ENCODE data around the gene C4orf50.

The C4orf50 gene

DNA sequence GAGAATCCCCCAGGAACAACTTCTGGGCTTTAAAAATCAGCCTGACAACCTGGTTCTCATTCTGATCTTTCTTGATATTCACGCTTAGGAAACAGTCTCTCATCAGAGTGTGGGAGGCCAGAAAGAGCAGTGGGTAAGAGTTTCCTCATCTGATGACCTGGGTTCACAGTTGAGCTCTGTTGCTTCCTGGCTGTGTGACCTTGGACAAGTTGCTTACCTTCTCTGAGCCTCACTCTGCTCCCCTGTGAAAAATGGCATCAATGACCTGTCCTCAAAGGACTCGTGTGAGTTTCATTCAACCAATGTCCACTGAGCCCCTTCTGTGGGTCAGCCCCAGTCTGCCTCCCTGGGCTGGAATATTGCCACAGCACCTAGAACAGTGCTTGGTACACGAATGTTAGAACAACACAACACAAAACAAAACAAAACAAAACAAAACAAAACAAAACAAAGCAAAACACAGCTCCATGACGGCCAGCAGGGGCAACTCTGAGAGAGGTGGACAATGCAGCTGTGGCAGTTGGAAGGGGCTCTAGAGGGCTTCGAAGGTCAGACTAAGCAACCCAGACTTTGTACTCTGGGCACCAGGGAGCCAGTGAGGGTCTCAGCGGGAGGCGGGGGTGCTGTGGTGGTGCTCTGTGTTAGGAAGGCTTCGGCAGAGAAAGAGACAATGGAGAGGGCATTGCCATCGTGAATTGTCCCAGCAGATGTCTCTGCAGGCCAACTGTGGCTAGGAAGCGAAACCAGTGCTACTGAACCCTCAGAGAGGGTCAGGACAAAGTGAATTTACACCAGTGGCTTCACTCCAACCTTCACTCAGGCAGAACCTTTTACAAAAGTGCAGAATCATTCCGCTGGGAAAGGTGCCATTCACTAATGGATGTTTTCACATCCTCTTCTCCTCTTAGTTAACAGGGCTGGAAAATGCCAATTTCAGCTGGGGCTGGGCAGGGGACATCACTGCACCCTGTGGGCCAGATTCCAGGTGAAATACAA, 14.3 kb upstream of the C4orf50 start:
- Mint-ChIP-seq H3K36me3 (ENCODE audit: low read depth) (no peaks in the 10 kb centered on the region), H3K27me3 (ENCODE audit: low read depth, poor library complexity) (peaks cover 43% of the 10 kb centered on the region)

DNA sequence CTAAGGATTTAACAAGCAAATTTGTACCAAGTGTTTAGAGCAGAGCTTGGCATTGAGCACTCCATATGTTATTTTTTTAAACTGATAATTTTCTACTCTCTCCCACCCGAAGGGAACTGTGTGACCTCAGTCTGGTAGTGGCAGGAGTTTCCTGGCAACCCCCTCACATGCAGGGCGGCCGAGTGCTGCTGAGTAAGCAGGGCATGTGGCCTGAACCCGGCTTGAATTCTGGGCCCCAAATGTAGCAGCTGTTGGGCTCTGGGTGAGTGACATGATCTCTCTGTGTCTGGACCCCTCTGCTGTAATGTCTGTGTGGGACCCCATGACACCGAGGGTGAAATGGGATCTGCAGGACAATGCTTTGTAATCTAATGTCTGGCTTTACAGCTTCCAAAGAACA, 13.6 kb upstream of the C4orf50 start:
- no peak for DNase-seq
- Mint-ChIP-seq H3K4me3 (no peak overlapping the region), H3K27ac (no peak overlapping the region), H3K4me1 (peaks cover 10% of the 10 kb centered on the region), H3K9me3 (no peaks in the 10 kb centered on the region), H3K36me3 (ENCODE audit: low read depth) (no peaks in the 10 kb centered on the region), H3K27me3 (ENCODE audit: low read depth, poor library complexity) (peaks cover 46% of the 10 kb centered on the region)
- TF ChIP-seq, protein P1, sequence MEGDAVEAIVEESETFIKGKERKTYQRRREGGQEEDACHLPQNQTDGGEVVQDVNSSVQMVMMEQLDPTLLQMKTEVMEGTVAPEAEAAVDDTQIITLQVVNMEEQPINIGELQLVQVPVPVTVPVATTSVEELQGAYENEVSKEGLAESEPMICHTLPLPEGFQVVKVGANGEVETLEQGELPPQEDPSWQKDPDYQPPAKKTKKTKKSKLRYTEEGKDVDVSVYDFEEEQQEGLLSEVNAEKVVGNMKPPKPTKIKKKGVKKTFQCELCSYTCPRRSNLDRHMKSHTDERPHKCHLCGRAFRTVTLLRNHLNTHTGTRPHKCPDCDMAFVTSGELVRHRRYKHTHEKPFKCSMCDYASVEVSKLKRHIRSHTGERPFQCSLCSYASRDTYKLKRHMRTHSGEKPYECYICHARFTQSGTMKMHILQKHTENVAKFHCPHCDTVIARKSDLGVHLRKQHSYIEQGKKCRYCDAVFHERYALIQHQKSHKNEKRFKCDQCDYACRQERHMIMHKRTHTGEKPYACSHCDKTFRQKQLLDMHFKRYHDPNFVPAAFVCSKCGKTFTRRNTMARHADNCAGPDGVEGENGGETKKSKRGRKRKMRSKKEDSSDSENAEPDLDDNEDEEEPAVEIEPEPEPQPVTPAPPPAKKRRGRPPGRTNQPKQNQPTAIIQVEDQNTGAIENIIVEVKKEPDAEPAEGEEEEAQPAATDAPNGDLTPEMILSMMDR (IDR thresholded peaks at IDR 0.05): no peak

More for the DNA sequence above, 14.3 kb upstream of the C4orf50 start:
- no peak for DNase-seq
- Mint-ChIP-seq H3K27ac (peak overlapping the region; percentile 66), H3K4me1 (peaks cover 10% of the 10 kb centered on the region), H3K4me3 (no peak overlapping the region), H3K9me3 (no peaks in the 10 kb centered on the region)
- TF ChIP-seq, protein P1 (IDR thresholded peaks at IDR 0.05): no peak

DNA sequence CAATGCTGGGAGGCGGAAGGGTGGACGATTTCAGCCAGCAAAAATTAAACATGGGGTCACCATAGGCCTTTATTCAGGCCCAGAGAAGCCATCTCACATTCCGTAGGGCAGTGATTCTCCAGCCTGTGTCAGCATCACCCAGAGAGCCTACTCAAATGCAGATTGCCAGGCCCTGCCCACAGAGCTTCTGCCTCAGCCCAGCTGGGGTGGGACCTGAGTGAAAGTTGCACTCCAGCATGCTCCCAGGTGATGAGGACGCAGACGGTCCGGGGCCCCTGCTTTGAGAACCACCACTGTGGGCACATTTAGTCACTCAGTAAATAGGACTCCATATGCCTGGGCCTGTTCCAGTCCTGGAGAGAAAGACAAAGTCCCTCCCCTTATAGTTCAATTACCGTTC, 12.4 kb upstream of the C4orf50 start:
- Mint-ChIP-seq H3K4me3 (no peak overlapping the region), H3K27ac (no peak overlapping the region), H3K9me3 (no peaks in the 10 kb centered on the region), H3K36me3 (ENCODE audit: low read depth) (no peaks in the 10 kb centered on the region), H3K4me1 (peaks cover 10% of the 10 kb centered on the region), H3K27me3 (ENCODE audit: low read depth, poor library complexity) (peaks cover 48% of the 10 kb centered on the region)
- TF ChIP-seq, protein P1 (IDR thresholded peaks at IDR 0.05): no peak
- no peak for DNase-seq

DNA sequence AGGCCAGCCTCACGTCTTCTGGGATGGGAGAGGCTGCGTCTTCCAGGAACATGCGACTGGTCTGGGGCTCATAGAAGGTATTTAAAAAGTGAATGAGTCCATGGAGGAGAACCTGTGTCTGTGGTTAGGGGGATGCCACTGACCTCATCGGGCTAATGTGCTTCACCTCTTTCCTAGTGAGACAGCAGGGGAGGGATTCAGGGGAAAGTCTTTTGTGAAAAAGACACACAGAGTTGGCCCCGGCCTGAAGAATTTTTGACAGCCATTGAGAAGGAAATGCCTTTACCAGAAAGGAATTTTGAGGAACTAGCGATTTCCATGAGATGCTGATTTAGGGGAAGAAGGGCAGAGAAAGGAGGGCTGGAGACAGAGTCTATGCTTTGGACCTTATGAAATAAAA, 11.0 kb upstream of the C4orf50 start:
- Mint-ChIP-seq H3K4me1 (peaks cover 11% of the 10 kb centered on the region), H3K27me3 (ENCODE audit: low read depth, poor library complexity) (peaks cover 44% of the 10 kb centered on the region), H3K9me3 (no peaks in the 10 kb centered on the region), H3K27ac (no peak overlapping the region), H3K36me3 (ENCODE audit: low read depth) (no peaks in the 10 kb centered on the region), H3K4me3 (no peak overlapping the region)
- DNase-seq: no peak
- TF ChIP-seq, protein P1 (IDR thresholded peaks at IDR 0.05): no peak

DNA sequence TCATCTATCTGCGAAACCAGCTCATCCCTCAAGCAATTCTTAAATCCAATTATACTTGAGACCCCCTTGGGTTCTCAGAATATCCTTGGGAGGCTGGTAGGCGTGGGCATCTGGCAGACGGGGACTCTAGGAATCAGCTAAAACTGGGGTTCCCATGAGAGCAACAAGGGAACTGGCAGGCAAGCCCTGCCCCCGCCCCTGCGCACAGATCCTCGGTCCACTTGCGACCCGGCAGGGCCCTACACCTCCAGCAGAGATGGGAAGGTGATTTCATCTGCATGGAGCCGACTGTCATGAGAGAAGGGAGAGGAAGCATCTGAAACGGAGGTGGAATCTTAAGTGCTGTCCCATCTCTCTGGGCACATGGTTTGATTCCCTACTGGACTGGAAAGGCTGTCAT, 9.9 kb upstream of the C4orf50 start:
- H3K27ac Mint-ChIP-seq: no peak overlapping the region

More for the DNA sequence above, 9.9 kb upstream of the C4orf50 start:
- H3K4me3 Mint-ChIP-seq: no peak overlapping the region
- no peaks in the 10 kb centered on the region for H3K9me3 Mint-ChIP-seq
- H3K27me3 Mint-ChIP-seq (ENCODE audit: low read depth, poor library complexity): peaks cover 43% of the 10 kb centered on the region
- peaks cover 16% of the 10 kb centered on the region for H3K4me1 Mint-ChIP-seq
- TF ChIP-seq, protein P1 (IDR thresholded peaks at IDR 0.05): no peak
- no peak for DNase-seq
- H3K36me3 Mint-ChIP-seq (ENCODE audit: low read depth): no peaks in the 10 kb centered on the region

All from nephron progenitor cell (in vitro differentiated cells).